ENCODE data around the gene EIF3K.

Gene EIF3K

DNA sequence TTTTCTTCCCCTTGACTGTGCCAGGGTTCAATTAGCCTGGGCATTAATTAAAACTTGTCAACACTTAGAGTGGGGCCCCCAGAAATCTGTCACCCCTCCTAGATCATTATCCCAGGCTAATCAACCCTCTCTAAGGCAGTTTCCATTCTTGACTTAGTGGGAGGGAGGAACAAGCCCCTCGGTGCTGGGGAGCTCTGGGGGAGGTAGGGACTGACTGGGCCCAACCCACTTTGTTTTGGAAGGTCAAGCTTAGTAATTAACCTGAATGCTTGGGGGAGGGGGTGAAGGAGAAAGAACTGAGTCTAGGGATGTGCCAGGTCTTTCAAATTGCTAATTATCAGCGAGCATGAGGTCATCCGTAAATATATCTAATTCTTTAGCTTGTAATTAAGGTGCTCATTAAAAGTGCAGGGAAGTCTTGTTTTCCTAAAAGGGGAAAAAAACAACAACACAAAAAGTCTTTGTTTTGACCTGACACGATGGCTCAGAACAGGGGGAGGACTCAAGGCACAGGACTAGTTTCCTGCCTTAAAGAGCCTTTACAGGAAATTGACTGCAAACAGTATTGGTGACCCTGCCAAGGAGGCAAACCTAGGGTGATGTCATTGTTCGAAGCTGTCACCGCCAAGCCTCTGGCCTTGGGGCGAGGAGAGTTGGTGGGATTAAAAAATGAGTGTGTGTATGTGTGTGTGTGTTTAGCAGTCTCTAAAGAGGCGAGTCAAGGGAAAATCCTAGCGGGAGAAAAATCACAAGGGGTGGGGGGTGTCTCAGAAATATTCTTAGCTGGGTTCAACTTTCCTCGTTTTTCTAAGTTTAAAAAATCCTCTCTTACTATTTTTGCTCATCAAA is 47.9 kb downstream of the EIF3K start:
- DNase-seq (ENCODE audit: low read depth): no peak

DNA sequence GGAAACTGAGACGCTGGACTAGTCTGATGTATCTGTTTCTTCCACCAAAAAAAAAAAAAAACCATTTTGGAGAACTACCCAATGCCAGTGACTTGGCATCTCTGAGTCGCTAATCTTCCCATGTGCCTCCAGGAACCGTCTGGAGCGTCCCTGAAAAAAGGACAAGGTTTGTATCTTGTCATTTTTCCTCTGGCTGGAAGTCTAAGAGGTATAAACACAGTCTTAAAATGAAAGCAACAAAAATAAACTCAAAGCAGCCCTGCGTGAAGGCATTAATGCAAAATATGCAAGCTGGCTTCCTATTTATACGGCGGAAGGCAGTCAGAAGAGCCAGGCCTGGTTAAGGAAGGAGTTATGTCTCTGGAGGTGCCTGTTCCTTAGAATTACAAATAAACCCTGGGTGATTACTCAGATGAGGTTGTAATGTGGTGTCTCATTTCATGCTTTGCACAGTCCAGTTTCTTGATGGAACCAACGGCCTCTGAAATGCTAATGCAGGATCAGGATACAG is 48.7 kb downstream of the EIF3K start:
- no peak for DNase-seq (ENCODE audit: low read depth)

DNA sequence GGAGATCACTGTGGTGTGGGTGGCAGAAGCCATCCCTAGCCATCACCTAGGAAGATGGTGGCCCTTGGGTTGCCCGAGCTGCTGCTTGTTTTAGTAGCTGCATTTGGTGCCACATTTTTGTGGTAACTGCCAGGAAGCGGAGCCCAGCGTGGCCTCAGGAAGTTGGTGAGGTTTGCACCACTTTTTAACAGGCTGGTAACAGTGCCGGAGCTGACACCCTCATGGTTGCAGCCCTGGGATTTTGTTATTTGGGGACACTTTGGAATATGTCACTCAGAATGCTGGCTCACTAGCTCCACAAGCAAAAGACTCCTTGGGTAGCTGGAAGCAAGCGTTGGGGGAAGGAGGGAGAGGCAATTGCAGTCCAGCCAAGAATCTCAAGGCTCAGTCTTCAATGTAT is 50.6 kb downstream of the EIF3K start:
- no peak for DNase-seq (ENCODE audit: low read depth)

DNA sequence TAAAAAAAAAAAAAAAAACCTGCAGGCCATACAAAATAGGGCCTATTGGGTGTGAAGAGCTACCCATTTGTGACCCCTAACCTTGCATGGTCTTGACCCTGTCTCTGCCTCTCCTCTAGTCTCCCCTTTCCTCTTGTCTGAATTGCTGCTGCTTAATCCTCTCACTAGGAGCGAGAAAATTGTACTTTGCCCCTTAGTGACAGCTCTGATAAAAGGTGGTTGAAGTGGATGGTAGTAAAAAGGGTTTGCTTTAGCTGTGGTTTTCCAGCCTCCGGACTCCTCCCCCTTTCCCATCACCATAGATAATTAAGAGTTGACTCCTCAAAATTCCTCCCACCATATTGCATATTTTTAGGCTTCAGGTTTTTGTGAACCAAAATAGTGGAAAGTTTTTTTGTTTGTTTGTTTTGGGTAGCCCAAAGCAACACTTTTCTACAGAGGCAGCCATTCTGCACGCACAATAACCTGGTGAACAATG is 52.0 kb downstream of the EIF3K start:
- no peak for DNase-seq (ENCODE audit: low read depth)

DNA sequence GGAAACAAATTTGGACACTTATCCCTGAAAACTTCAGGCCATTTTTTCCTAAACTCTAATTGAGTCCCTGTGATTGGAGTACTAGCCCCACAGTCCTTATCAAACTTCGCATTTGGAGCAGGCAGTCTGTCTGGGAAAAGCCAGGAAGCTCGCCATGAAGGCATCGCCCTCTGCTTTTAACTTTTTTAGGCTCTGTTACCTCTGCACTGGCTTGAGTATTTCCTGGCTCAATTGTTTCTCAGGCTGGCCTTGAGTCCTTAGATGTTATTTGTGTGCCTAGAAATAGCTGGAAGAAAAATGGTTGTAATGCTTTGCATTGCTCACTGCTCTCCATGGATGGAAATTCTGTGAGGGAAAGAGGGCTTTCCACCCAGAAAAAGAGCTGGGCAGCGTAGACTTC is 52.7 kb downstream of the EIF3K start:
- DNase-seq (ENCODE audit: low read depth): no peak

DNA sequence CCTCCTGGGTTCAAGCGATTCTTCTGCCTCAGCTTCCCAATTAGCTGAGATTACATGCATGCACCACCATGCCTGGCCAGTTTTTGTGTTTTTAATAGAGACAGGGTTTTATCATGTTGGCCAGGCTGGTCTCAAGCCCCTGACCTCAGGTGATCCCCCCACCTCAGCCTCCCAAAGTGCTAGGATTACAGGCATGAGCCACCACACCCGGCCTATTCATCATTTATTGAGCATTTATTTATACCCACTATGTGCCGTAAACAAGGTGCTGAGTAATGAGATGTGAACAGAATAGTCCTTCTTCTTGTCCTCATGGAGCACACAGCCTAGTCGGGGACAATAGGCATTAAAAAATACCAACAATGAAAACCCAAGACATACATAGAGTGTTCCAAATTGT is 54.0 kb downstream of the EIF3K start:
- no peak for DNase-seq (ENCODE audit: low read depth)

DNA sequence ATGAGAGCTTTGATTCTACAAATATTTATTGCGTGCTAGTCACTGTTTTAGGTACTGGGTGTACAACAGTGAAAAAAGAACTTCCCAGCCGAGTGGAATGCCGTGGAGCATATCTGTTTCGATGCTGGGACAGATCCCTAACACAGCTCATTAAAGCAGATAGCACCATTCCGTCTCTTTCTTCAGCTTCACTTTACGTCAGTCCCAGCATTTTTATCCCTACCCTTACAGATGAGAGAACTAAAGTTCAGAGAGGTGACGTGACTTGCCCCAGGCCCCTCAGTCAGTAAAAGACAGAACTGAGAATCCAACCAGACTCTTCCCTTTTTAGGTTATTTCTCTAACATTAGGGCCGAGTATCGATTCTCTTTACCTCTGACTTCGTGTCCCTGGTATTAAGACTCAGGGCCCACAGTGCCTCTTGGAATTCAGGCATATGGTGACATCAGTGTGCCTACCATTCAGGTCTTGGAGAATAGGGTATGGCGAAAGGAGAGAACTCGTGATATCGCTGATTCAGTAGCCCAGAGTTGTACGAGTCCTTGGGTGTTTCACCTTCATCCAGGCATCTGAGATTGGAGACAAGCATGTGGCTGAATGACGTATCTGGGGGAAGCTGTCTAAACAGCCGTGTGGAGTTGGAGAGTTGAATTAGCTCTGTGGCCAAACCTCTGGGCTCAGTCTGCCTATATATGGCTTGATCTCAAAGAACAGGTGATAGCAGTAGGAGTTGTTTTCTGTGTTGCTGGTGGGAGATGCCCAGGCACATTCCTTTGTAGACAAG is 55.6 kb downstream of the EIF3K start:
- DNase-seq (ENCODE audit: low read depth): no peak

DNA sequence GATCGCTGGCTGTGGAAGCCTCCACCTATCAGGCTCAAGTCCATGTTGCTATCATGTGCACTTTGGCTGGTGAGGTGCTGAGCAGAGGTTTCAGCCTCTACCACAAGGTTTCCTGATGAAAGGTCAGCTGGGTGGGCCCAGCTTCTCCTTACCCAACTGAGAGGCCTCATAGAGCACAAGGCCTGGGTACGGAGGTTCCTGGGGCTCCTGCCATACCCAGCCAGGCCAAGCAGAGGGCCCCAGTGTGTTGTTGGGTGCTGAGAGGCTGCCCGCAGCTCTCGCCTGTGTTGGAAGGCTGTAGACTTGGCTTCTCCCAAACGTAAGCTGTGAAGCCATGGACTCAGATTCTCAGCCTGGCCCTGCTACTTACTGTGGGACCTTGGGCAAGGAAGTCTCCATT is 56.6 kb downstream of the EIF3K start:
- DNase-seq (ENCODE audit: low read depth): no peak

DNA sequence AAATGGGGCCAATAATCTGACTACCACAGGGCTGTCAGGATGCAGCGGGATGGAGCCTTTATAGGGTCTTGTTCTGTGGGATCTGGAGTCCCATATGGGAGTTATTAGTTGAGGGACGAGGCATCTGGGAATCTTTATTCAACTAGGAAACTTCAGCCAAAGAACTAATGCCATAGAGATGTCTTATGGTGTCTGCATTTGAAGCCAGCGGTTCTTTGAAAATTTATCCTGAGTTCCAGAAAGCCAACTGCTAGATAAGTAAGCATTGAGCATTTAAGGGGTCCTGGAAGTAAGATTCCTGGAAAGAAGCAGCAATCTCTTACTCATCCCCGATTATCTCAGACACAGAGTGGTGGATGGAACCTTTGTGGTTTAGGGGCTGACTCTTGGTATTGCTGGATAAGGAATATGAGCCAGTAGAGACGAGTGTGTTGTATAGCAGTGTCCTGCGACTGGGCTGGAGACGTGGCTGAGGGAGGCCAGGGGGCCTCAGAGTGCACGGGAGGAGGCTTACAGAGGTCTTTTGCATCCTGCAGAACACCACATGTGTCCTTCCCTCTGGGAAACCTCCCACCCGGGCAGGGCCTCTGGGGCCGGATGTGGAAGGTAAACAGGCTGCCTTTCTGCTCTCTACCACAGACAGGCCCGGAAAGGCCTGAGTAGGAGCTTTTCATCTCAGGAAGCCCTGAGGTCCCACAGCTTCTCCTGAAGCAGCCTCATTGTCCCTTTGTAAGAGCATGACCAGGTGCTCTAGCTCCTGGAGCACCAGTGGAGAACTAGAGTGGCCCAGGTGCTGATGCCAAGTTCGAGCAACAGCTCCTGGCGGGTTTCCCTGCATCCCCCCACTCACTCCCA is 57.3 kb downstream of the EIF3K start:
- no peak for DNase-seq (ENCODE audit: low read depth)

DNA sequence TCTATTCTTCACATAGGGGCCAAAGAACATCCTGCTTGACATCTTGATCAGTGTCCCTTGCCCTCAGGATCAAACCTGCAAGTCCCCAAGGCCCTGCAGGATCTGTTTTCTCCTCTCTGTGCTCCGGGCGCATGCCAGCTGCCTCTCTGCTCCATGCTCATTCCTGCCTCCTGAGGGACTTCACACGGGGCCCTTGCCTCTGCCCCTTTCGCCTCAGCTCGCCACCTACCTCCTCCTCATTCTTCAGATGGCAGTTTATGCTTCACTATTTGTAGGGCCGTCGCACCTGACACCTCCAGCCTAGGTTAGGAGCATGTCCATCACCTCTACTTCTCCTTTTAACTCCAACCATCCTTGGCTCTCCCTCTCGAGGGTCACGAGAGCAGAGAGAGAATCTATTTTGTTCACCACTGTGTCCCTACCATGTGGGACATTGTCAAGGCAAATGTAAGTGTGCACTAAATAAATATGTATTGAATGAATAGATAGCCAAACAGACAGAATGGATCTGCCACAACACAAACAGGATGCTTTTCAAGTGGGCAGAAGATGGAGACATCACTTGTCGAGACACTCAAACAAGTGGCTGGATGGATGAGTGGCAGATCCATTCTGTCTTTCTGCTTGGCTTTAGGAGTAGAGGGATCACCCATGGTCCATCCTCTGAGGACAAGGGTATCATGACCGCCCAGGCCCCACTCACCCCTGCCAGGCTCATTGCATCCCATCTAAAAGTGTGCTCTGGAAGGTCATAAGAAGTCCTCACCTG is 58.1 kb downstream of the EIF3K start:
- no peak for DNase-seq (ENCODE audit: low read depth)

DNA sequence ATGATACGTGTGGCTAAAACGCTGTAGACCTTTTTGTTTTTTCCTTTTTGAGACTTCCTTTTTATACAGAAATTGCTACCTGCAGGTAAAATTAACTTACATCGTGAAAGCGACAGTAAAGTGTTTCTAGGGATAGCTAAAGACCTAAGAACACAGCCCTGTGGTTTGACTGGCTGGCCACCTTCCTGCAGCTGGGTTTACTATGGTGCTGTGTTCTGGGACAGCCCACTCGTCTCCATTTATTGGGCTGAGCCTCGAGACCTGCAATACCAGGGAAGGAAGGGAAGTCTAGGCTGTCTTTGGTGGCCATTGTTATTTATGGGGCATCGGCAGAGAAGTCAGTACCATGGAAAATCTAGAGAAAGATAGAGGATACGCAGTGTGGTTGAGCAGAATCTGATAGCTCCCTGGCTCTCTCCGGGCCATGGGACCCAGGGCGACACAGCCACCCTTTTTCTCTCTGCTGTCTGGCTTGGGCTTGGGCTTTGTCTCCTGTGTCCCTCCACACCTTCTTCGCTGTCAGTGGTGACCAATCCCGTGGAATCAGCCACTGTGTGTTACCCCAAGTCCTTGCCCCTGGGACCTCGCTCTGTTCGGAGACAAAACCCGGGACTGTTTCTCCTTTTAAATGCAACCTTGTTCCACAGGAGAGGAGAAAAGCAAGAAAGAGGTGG is 59.4 kb downstream of the EIF3K start:
- no peak for DNase-seq (ENCODE audit: low read depth)

DNA sequence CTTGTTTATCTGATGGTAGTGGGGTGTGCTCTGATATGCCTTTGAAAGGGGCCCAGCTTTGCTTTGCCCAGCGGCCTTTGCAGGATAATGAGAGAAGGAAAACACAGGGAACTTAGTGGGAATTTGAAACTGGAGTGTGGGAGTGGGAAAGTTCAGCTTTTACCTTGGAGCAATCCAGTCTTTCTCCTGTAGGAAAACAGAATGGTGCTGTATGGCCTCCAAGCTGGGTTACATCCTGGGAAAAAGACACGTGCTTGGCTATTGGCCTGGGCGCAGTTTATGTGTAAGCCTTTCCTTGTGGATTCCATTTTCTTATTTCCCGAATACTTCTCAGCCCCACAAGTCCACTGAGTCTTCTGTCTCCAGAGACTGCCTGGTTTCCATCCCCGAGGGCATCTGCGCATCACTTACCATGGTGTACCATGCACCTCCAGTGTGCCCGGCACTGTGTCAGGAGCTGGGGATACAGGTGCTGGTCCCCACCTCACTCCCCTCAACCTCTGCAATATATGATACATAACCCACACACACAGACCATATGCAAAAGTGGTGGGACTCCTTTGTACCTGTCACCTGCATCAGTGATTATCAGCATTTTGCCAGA is 60.0 kb downstream of the EIF3K start:
- DNase-seq (ENCODE audit: low read depth): no peak

DNA sequence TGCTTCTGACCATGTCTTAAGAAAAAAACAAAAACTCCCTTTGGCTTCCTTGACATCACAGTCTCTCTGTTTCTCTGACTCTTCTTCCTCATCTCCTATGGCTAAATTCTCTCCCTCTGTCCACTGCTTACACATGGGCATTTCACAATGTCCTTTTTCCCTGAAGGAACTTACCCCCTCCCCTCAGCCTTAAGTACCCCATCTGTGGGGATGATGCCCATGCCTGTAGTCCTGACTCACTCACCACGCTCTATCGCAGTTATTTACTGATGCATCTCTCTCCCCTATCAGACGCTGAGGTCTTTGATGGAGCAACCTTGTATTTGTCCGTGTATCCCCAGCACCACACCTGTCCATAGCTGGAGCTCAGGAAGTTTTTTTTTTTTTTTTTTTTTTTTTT is 60.9 kb downstream of the EIF3K start:
- DNase-seq (ENCODE audit: low read depth): no peak

DNA sequence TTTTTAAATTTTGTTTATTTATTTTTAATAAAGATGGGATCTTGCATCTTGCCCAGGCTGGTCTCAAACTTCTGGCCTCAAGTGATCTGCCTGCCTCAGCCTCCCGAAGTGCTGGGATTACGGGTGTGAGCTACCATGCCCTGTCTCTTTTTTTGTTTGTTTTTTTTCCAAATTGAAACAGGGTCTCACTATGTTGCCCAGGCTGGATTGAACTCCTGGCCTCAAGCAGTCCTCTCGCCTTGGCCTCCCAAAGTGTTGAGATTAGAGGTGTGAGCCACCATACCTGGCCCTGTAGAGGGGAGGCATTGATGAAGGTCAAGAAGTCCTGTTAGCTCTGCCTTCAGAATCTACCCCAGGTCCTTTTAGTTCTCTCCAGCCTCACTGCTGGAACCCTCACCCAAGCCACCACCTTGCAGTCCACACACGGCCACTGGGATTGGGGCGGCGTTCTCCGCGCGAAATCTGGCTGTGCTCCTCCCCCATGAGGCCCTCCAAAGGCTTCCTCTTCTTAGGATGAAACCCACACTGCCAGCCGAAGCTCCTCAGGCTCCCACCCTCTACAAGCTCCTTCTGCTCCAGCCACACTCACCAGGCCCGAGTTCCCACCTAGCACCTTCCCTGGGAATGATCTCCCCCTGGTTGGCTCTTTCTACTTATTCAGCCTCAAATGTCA is 63.3 kb downstream of the EIF3K start:
- no peak for DNase-seq (ENCODE audit: low read depth)

DNA sequence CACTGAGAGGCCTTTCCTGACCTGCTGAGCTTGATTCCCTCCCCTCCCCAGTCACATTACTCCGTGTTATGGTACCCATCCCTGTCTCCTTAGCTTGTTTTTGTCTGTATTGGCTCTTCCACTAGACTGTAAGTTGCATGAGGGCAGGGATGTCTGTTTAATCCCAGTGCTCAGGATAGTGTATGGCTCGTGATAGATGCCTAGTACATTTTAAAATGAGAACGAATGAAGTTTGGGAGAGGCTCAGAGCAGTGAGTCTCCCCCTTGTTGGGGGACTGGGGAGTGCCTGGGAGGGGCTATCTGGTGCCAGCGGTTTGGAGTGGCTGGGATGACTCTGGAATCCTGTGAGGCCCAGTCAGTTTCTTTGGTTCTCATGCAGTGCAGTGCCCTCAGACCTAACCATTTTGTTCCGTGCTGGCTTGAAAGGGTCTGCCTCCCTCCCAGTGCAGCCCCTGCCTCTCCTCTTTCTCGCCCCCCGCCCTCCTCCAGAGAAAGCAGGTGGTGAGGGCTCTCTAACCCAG is 63.9 kb downstream of the EIF3K start:
- DNase-seq (ENCODE audit: low read depth): no peak

DNA sequence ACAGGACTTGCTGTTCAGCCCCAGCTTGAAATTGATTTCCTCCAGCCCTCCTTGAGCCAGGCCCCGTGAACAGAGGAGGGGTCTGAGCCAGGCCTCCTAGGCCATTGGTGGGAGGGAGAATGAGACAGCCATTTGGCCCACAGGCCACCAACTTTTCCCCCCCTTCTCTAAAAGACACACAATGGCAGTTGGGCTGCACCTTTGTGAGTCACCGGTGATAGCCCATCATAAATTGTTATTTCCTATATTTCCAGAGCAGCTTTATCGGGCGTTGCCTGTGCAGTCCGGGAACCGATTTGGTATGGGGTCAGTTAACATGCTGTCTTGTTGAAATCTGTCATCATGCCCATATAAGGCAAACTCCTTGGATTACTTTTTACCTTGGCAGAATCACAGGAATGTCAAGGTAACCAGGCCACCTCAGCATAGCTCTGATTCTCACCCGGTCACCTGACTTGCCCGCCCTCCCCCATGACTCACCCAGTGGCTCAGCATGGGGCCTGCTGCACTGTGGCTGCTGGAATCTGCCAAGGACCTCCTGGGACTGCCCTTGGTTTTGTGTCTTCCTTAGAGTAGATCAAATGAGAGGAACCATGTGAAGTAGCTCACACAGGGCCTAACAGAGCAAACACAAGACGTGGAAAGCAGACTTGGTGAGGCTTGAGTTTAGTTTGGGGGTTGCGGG is 64.5 kb downstream of the EIF3K start:
- DNase-seq (ENCODE audit: low read depth): peak; percentile 20

DNA sequence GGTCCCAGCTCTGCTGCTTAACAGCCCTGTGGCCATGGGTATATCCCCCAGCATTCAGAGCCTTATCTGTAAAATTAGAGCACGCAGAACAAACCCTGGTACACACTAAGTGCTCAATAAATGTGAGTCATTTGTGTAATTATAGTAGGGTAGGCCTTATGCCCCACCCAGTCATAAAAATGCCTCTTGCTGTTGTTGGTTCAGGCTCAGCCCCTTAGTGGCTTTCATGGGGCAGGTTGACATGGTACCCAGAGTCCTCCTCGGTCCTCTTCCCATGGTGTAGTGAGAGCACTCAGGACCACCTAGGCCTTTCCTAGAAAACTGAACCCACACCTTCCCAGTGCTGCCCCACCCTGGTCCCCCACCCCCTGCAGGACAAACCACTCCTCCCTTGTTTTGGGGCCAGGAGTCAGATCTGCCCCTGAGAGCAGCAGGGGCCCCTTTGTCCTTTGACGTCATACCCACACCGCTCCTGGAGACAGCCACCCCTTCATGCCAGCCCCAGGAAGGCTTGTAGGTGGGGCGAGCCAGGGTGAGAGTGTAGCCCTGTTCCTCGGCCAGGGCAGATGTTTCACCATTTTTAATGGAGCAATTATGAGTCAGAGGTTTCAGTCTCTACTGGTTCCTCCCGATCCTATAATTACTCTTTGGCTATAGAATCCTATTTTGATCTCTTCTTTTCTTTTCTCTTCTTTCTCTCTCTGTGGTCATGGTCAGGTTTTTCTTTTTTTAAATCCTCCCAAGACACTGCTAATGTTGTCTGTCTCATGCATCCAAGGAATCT is 65.3 kb downstream of the EIF3K start:
- DNase-seq (ENCODE audit: low read depth): no peak
